Measurements from ENCODE around the gene ZBED4.

ZBED4 gene

GRCh38 chr22:49911881-49912625 is 58.4 kb downstream of the ZBED4 start:
- H3K4me3 ChIP-seq (ENCODE audit: low read length) = no peak overlapping the region

GRCh38 chr22:49913026-49913425 is 59.4 kb downstream of the ZBED4 start:
- H3K4me3 ChIP-seq (ENCODE audit: low read length) = no peak overlapping the region
- DNase-seq (ENCODE audit: low read depth, low spot score) = no peak

More at GRCh38 chr22:49911881-49912625, 58.4 kb downstream of the ZBED4 start:
- no peak for DNase-seq (ENCODE audit: low read depth, low spot score)

GRCh38 chr22:49913446-49913845 is 59.8 kb downstream of the ZBED4 start:
- H3K4me3 ChIP-seq (ENCODE audit: low read length) = no peak overlapping the region
- DNase-seq (ENCODE audit: low read depth, low spot score) = no peak

GRCh38 chr22:49914256-49914655 is 60.6 kb downstream of the ZBED4 start:
- H3K4me3 ChIP-seq (ENCODE audit: low read length) = no peak overlapping the region
- DNase-seq (ENCODE audit: low read depth, low spot score) = no peak

- no peak for DNase-seq (ENCODE audit: low read depth, low spot score)
- H3K4me3 ChIP-seq (ENCODE audit: low read length) = no peak overlapping the region
Measured at GRCh38 chr22:49915610-49916009, 62.0 kb downstream of the ZBED4 start.

- DNase-seq (ENCODE audit: low read depth, low spot score) = no peak
- H3K4me3 ChIP-seq (ENCODE audit: low read length) = no peak overlapping the region
Measured at GRCh38 chr22:49916831-49917230, 63.2 kb downstream of the ZBED4 start.

- H3K4me3 ChIP-seq (ENCODE audit: low read length) = peak within 1 kb of the TSS; percentile 74
- peak; percentile 89 for DNase-seq (ENCODE audit: low read depth, low spot score)
Measured at GRCh38 chr22:49917974-49918910, 64.6 kb downstream of the ZBED4 start, which contains the start of the genes ALG12 and CRELD2. Gene ALG12 (minus strand): TSS chr22:49918438. CDS start chr22:49913765, 4,673 bp downstream. Gene CRELD2 (plus strand): TSS chr22:49918634. CDS start chr22:49918770, 136 bp downstream.

GRCh38 chr22:49918911-49919881 is 65.6 kb downstream of the ZBED4 start:
- no peak for DNase-seq (ENCODE audit: low read depth, low spot score)
- peak overlapping the region; percentile 58 for H3K4me3 ChIP-seq (ENCODE audit: low read length)

- H3K4me3 ChIP-seq (ENCODE audit: low read length) = no peak overlapping the region
- no peak for DNase-seq (ENCODE audit: low read depth, low spot score)
Measured at GRCh38 chr22:49920859-49921258, 67.2 kb downstream of the ZBED4 start.

- H3K4me3 ChIP-seq (ENCODE audit: low read length) = no peak overlapping the region
- DNase-seq (ENCODE audit: low read depth, low spot score) = no peak
Measured at GRCh38 chr22:49921508-49922278, 68.0 kb downstream of the ZBED4 start.

GRCh38 chr22:49922484-49922883 is 68.8 kb downstream of the ZBED4 start:
- H3K4me3 ChIP-seq (ENCODE audit: low read length) = no peak overlapping the region
- no peak for DNase-seq (ENCODE audit: low read depth, low spot score)

GRCh38 chr22:49922926-49923325 is 69.3 kb downstream of the ZBED4 start:
- DNase-seq (ENCODE audit: low read depth, low spot score) = no peak
- H3K4me3 ChIP-seq (ENCODE audit: low read length) = no peak overlapping the region

GRCh38 chr22:49923445-49923844 is 69.8 kb downstream of the ZBED4 start:
- peak; percentile 46 for DNase-seq (ENCODE audit: low read depth, low spot score)
- no peak overlapping the region for H3K4me3 ChIP-seq (ENCODE audit: low read length)

- H3K4me3 ChIP-seq (ENCODE audit: low read length) = no peak overlapping the region
- no peak for DNase-seq (ENCODE audit: low read depth, low spot score)
Measured at GRCh38 chr22:49924113-49924833, 70.6 kb downstream of the ZBED4 start.

GRCh38 chr22:49925525-49926128 is 72.0 kb downstream of the ZBED4 start:
- DNase-seq (ENCODE audit: low read depth, low spot score) = peak; percentile 88
- H3K4me3 ChIP-seq (ENCODE audit: low read length) = peak overlapping the region; percentile 48

- DNase-seq (ENCODE audit: low read depth, low spot score) = no peak
- H3K4me3 ChIP-seq (ENCODE audit: low read length) = no peak overlapping the region
Measured at GRCh38 chr22:49926916-49927315, 73.3 kb downstream of the ZBED4 start.

- no peak for DNase-seq (ENCODE audit: low read depth, low spot score)
- H3K4me3 ChIP-seq (ENCODE audit: low read length) = no peak overlapping the region
Measured at GRCh38 chr22:49927483-49928184, 74.0 kb downstream of the ZBED4 start.
